Stimulated activated effector memory CD8-positive, alpha-beta T cell treated with anti-CD3 and anti-CD28 coated beads, Interleukin-12 subunit alpha, Interleukin-12 subunit beta, amount 100 ng/mL, for 72 hours (primary cell): ENCODE data around the gene IL1RL2.

ENCODE experiments used
- ATAC-seq: fragments of 150-1000 bp; cut with Tn5 transposase; 2 replicates; pipeline ENCODE4 v1.10.0; 2021
- DNase-seq, 2 donors: peaks; one replicate each; pipeline ENCODE4 v3.0.0; 2021 to 2022; ENCODE audit warnings: low spot score in 2 of 2
- H3K27ac Mint-ChIP-seq: one replicate; pipeline ENCODE4 v1.8.0; 2022; ENCODE audit warnings: mild to moderate bottlenecking, mixed read lengths
- H3K36me3 Mint-ChIP-seq: one replicate; pipeline ENCODE4 v1.8.0; 2022; ENCODE audit warnings: mild to moderate bottlenecking, mixed read lengths
- H3K4me1 Mint-ChIP-seq: one replicate; pipeline ENCODE4 v1.8.0; 2022; ENCODE audit warnings: mixed read lengths
- H3K4me3 Mint-ChIP-seq: one replicate; pipeline ENCODE4 v1.8.0; 2022; ENCODE audit warnings: mild to moderate bottlenecking, mixed read lengths
- H3K9me3 Mint-ChIP-seq: one replicate; pipeline ENCODE4 v1.8.0; 2022; ENCODE audit warnings: mixed read lengths

IL1RL2 gene

DNA sequence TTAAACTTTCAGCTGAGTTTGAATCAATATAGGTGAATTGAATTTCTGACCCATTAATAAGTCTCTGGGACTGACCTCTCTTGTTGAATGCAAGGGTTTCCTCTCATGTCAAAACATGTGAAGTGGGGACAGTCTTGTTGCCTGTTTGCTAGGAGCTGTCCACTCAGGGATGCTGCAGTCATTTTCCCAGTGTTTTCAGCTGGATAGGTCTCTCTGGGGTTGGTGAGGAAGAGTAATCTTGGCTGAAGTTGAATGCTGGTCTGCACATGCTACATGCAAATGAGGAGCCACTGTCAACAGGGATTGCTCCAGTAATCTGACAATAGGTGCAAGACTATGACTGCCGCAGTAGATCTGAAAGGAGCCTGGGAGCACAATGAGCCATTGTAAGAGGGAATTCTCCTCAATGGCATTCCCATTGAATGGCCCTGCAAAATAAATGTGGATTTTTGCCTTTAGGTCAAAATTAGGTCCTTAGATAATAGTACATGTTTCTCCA, 90.4 kb downstream of the IL1RL2 start:
- DNase-seq (no peak), ATAC-seq (no peak)
- Mint-ChIP-seq H3K36me3 (no peaks in the 10 kb centered on the region), H3K4me3 (no peak overlapping the region), H3K4me1 (peaks cover 36% of the 10 kb centered on the region), H3K9me3 (peaks cover 2% of the 10 kb centered on the region), H3K27ac (no peak overlapping the region)

GRCh38 chr2:102278720-102279390, 92.0 kb downstream of the IL1RL2 start:
- Mint-ChIP-seq H3K36me3 (no peaks in the 10 kb centered on the region), H3K4me1 (peaks cover 36% of the 10 kb centered on the region), H3K27ac (no peak overlapping the region), H3K4me3 (no peak overlapping the region), H3K9me3 (peaks cover 2% of the 10 kb centered on the region)
- DNase-seq (no peak), ATAC-seq (no peak)

GRCh38 chr2:102279391-102279735, 92.5 kb downstream of the IL1RL2 start:
- H3K27ac Mint-ChIP-seq, result no peak overlapping the region
- H3K36me3 Mint-ChIP-seq, result no peaks in the 10 kb centered on the region
- ATAC-seq, result no peak
- no peak for DNase-seq
- H3K9me3 Mint-ChIP-seq, result peaks cover 2% of the 10 kb centered on the region
- H3K4me3 Mint-ChIP-seq, result no peak overlapping the region
- H3K4me1 Mint-ChIP-seq, result peaks cover 36% of the 10 kb centered on the region

DNA sequence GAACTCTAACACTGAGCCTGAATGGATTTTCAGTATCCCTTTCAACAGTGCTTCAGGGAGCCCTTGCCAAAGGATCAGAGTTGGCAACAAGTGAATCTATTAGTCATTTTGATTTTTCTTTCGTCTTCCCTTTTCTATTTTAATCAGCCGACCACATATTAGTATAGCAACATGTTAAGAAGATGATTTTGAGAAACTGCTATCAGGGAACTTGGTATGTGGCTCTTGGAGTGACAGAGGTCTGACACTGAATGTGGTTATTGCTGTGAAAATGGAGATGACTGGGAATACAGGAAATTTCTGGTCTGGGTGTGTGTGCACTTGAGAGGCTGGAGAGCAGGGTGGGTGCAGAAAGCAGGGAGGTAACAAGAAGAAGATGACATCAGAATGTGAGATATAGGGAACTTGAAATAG, 95.9 kb downstream of the IL1RL2 start:
- H3K36me3 Mint-ChIP-seq, result no peaks in the 10 kb centered on the region
- no peaks in the 10 kb centered on the region for H3K9me3 Mint-ChIP-seq
- H3K4me3 Mint-ChIP-seq, result no peak overlapping the region
- peaks cover 12% of the 10 kb centered on the region for H3K4me1 Mint-ChIP-seq
- DNase-seq (no peak), ATAC-seq (peak; percentile 64)
- H3K27ac Mint-ChIP-seq, result no peak overlapping the region

GRCh38 chr2:102283996-102284395, 97.2 kb downstream of the IL1RL2 start:
- Mint-ChIP-seq H3K4me3 (no peak overlapping the region), H3K9me3 (no peaks in the 10 kb centered on the region), H3K36me3 (no peaks in the 10 kb centered on the region), H3K27ac (no peak overlapping the region), H3K4me1 (no peaks in the 10 kb centered on the region)
- ATAC-seq, result no peak
- DNase-seq, result no peak

DNA sequence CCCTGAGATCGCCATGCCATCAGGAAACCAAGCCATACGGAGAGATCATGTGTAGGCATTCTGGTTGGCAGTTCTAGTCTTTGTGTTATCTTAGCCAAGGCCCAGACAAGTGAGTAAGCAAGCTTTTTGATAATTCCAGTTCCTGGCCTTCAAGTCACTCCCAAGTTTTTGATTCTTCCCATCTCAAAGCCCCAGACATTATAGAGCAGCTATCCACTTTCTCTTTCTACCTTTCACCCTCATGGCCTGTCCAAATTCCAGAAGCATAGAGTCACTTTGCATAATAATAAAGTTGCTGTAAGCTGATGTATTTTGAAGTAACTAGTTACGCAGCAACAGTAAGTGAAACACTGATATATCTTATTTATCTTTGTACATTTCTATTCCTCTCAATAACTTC, 97.8 kb downstream of the IL1RL2 start:
- Mint-ChIP-seq H3K27ac (no peak overlapping the region), H3K4me1 (no peaks in the 10 kb centered on the region), H3K9me3 (no peaks in the 10 kb centered on the region), H3K36me3 (no peaks in the 10 kb centered on the region), H3K4me3 (no peak overlapping the region)
- no peak for ATAC-seq
- no peak for DNase-seq

DNA sequence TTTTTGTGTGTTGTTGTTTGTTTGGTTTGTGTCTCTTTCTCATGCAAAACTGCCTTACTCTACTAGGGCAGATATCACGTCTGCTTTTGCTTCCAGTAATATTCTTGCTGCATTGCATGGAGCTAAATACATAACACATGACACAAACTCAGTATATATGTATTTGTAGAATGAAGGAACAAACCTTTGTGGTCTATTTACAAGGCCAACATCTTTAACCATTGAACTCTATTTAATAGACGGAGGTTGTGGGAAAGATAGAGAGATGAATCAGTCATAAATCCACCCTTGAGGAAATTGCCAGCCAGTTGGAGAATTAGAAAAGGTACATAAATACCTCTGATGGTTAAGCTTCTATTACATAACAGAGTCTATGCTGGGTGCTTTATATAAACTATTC, 98.5 kb downstream of the IL1RL2 start:
- no peak for DNase-seq
- ATAC-seq, result no peak
- Mint-ChIP-seq H3K4me3 (no peak overlapping the region), H3K4me1 (no peaks in the 10 kb centered on the region), H3K27ac (no peak overlapping the region), H3K9me3 (no peaks in the 10 kb centered on the region), H3K36me3 (no peaks in the 10 kb centered on the region)

GRCh38 chr2:102286041-102286440, 99.2 kb downstream of the IL1RL2 start:
- Mint-ChIP-seq H3K4me1 (peaks cover 5% of the 10 kb centered on the region), H3K36me3 (no peaks in the 10 kb centered on the region), H3K4me3 (no peak overlapping the region), H3K9me3 (no peaks in the 10 kb centered on the region), H3K27ac (no peak overlapping the region)
- DNase-seq (no peak), ATAC-seq (no peak)

DNA sequence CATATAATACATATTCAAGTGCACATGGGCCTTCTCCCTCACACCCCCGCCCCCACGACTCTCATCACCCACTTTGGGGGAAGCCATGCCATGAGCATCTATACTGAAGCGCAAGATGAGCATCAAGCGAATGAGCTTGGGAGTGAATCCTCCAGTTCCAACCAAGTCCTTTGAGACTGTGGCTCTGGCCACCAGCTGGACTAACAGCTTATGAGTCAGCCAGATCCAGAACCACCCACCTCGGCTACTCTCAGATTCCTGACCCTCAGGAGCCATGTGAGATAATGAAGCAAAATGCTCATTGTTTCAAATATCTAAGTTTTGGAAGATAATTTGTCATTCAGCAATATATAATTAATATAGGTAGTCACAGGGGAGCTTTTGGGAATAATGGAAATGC, 102.3 kb downstream of the IL1RL2 start:
- Mint-ChIP-seq H3K36me3 (no peaks in the 10 kb centered on the region), H3K4me3 (no peak overlapping the region), H3K9me3 (no peaks in the 10 kb centered on the region), H3K27ac (no peak overlapping the region), H3K4me1 (peaks cover 23% of the 10 kb centered on the region)
- DNase-seq, result no peak
- no peak for ATAC-seq
